Suppressor macrophage treated with lipopolysaccharide for 4 hours (primary cell): Measurements from ENCODE around the gene VAV3.
"Not testable (repeated sequence)": the region's sequence is repeated elsewhere in the genome, so short reads cannot be mapped to it uniquely, and the experiment has no call there.

Experiments
- DNase-seq: peaks from one replicate; pipeline ENCODE4 v3.0.0-alpha.2; 2020

The VAV3 gene

GRCh38 chr1:107877745-107878144, 87.2 kb downstream of the VAV3 start:
- peak; percentile 60 for DNase-seq

GRCh38 chr1:107877092-107877491, 87.9 kb downstream of the VAV3 start:
- DNase-seq: peak; percentile 68

GRCh38 chr1:107875689-107876088, 89.3 kb downstream of the VAV3 start:
- no peak for DNase-seq

GRCh38 chr1:107874221-107874620, 90.8 kb downstream of the VAV3 start:
- DNase-seq: peak; percentile 42

- peak; percentile 51 for DNase-seq
Observed at GRCh38 chr1:107871687-107872395, 93.1 kb downstream of the VAV3 start.

GRCh38 chr1:107871259-107871658, 93.7 kb downstream of the VAV3 start:
- no peak for DNase-seq

- no peak for DNase-seq
Observed at GRCh38 chr1:107870696-107871095, 94.3 kb downstream of the VAV3 start.

- DNase-seq: no peak
Observed at GRCh38 chr1:107867897-107868296, 97.1 kb downstream of the VAV3 start.

- no peak for DNase-seq
Observed at GRCh38 chr1:107867422-107867821, 97.6 kb downstream of the VAV3 start.

GRCh38 chr1:107866870-107867269, 98.1 kb downstream of the VAV3 start:
- no peak for DNase-seq

- DNase-seq: no peak
Observed at GRCh38 chr1:107865627-107866026, 99.4 kb downstream of the VAV3 start.

- no peak for DNase-seq
Observed at GRCh38 chr1:107863342-107863741, 101.6 kb downstream of the VAV3 start.

GRCh38 chr1:107862064-107862463, 102.9 kb downstream of the VAV3 start:
- peak; percentile 26 for DNase-seq

- DNase-seq: no peak
Observed at GRCh38 chr1:107858323-107858722, 106.7 kb downstream of the VAV3 start.

- DNase-seq: no peak
Observed at GRCh38 chr1:107851418-107851817, 113.6 kb downstream of the VAV3 start.

- DNase-seq: not testable (repeated sequence)
Observed at GRCh38 chr1:107844541-107845194, 120.3 kb downstream of the VAV3 start.

- DNase-seq: peak; percentile 28
Observed at GRCh38 chr1:107843989-107844388, 121.0 kb downstream of the VAV3 start.

GRCh38 chr1:107842241-107842640, 122.7 kb downstream of the VAV3 start:
- DNase-seq: no peak

- peak; percentile 14 for DNase-seq
Observed at GRCh38 chr1:107840725-107841124, 124.3 kb downstream of the VAV3 start.

- no peak for DNase-seq
Observed at GRCh38 chr1:107838056-107838455, 126.9 kb downstream of the VAV3 start.

- no peak for DNase-seq
Observed at GRCh38 chr1:107835151-107835670, 129.8 kb downstream of the VAV3 start.

- DNase-seq: no peak
Observed at GRCh38 chr1:107833061-107833460, 131.9 kb downstream of the VAV3 start.

GRCh38 chr1:107831921-107832320, 133.1 kb downstream of the VAV3 start:
- no peak for DNase-seq

GRCh38 chr1:107830526-107830925, 134.5 kb downstream of the VAV3 start:
- no peak for DNase-seq
